HTERT RPE-1 (cell line): Measurements from ENCODE around the gene LCE1B.

Experiments
- in situ Hi-C: fragments of 300-500 bp; cut with MboI; formaldehyde crosslinking; loops from 4 replicates; pipeline ENCODE4 v1.14.3; 2020; ENCODE audit warnings: low sequenced_read_pairs

Gene LCE1B

DNA sequence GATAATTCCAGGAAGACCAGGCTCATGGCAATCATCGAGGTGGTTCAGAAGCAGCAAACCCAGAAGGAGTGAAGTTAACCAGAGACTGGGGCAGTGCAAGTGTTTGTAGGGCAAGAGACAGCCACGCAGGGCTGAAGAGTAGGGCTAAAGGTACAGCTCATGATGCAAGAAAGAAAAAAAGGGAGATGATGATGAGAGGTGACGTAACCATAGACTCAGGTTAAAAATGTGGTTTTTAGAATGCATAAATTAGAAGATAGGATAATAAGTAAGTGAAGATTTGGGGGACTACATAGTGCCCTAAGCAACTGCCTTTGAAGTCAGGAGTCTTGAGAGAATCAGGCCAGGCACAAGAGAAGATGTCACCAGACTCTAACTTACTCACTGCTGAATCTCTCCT, 48.4 kb downstream of the LCE1B start:
- in situ Hi-C loops: no loop called here

DNA sequence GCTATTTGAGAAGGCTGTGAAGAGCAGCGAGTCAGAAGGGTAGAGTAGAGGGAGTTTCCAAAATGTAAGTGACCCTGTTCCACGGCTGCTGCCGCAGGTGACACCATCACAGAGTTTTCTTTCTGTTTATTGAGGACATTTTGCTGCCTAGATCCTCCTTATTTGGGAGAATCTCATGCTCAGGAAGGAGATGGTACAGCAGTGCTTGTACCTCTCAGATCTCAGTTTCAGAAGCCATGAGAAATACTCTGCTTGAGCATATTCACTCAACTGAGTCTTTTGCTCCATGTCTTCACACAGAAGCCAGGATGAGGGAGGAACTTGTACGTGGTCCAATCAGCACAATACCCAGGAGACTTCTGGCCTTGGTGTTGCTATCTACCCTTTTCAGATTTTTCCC, 49.6 kb downstream of the LCE1B start:
- in situ Hi-C loops: no loop called here
